K562 (cell line): ENCODE results near the gene GGA2. TPM values are rescaled to one million over a fixed set of nuclear protein-coding genes. Genes with fewer than 3 reads are reported as not detected.
A peak's percentile ranks its signal among the peaks of the same experiment; 100 is the strongest.
"Not testable (repeated sequence)": the region's sequence is repeated elsewhere in the genome, so short reads cannot be mapped to it uniquely, and the experiment has no call there.

Experiments used
- ATAC-seq: fragments of 200-7000 bp; cut with Tn5 transposase; 3 replicates; pipeline ENCODE4 v1.9.1; 2020; ENCODE audit warnings: moderate library complexity
- BruUV-seq: library from RNA; stranded (reverse); fragments of 400-500 nt; replicated peaks from 2 replicates; lab custom pipeline; 2021; lab: Mats Ljungman, UMichigan
- CTCF ChIA-PET: fragments of 300-600 bp; formaldehyde crosslinking; extraction: SDS; loops from one replicate; lab custom pipeline; 2021; ENCODE audit warnings: low intra/inter-chr PET ratio; lab: Yijun Ruan, JAX
- POLR2A ChIA-PET: fragments of 300-600, 350-650 bp; sonication (Branson Sonifier 250); formaldehyde crosslinking; extraction: SDS; loops from one replicate; lab custom pipeline; 2021; ENCODE audit warnings: antibody characterized with exemption, inconsistent platforms; lab: Yijun Ruan, JAX
- DNase-seq, 4 experiments: peaks; one replicate each; pipeline versions ENCODE4 v3.0.0 to v3.0.0-alpha.2; 2011 to 2018; ENCODE audit warnings: low spot score in 3 of 4, mixed read lengths in 3 of 4; ENCODE audit errors: extremely low read depth in 1 of 4
- FAIRE-seq: peaks from 2 replicates; lab custom pipeline; 2011; peaks lifted over from hg19 to GRCh38; lab: Jason Lieb, UNC
- H2AFZ ChIP-seq: 2 replicates; pipeline ENCODE4 v1.6.0; 2011; ENCODE audit warnings: low read depth, low read length, control low read depth, inconsistent platforms
- H3K27ac ChIP-seq: fragments of 200-600 bp; 3 replicates; pipeline ENCODE4 v1.8.0; 2011; ENCODE audit warnings: low read depth, mild to moderate bottlenecking, control low read depth, inconsistent platforms, low read length, moderate library complexity, mixed read lengths; ENCODE audit errors: extremely low read depth
- H3K27me3 ChIP-seq, 2 experiments: fragments of 300-600 bp in 1 of 2; 2 replicates in 1 of 2; 3 replicates in 1 of 2; pipeline versions ENCODE4 v1.6.0 to v1.8.0; 2011; ENCODE audit warnings: inconsistent platforms in 2 of 2, low read length in 2 of 2, mild to moderate bottlenecking in 1 of 2, mixed read lengths in 1 of 2, moderate library complexity in 1 of 2; ENCODE audit not compliant: control insufficient read depth in 2 of 2, insufficient read depth in 2 of 2
- H3K36me3 ChIP-seq: fragments of 300-600 bp; 3 replicates; pipeline ENCODE4 v1.8.0; 2011; ENCODE audit warnings: mild to moderate bottlenecking, low read length, inconsistent platforms; ENCODE audit not compliant: control insufficient read depth, insufficient read depth
- H3K4me1 ChIP-seq, 2 experiments: fragments of 200-600 bp in 1 of 2; replicated peaks in 1 of 2; 2 replicates in 1 of 2; 3 replicates in 1 of 2; pipeline versions ENCODE4 v1.5.1 to v1.8.0; 2011; ENCODE audit warnings: inconsistent platforms in 2 of 2, low read length in 2 of 2, mild to moderate bottlenecking in 1 of 2, mixed read lengths in 1 of 2, moderate library complexity in 1 of 2; ENCODE audit not compliant: control insufficient read depth in 2 of 2, insufficient read depth in 2 of 2
- H3K4me2 ChIP-seq: 2 replicates; pipeline ENCODE4 v1.6.1; 2011; ENCODE audit warnings: low read length, control low read depth, inconsistent platforms, mixed read lengths; ENCODE audit not compliant: insufficient read depth
- H3K4me3 ChIP-seq: fragments of 200-600 bp; sonication (generic), shearing (Covaris generic); 2 replicates; pipeline ENCODE4 v1.5.1; 2016; ENCODE audit warnings: control low read depth, inconsistent platforms
- H3K79me2 ChIP-seq: fragments of 200-600 bp; 3 replicates; pipeline ENCODE4 v1.8.0; 2011; ENCODE audit warnings: low read length, inconsistent platforms; ENCODE audit not compliant: control insufficient read depth, insufficient read depth
- H3K9ac ChIP-seq, 2 experiments: 2 replicates each; pipeline versions ENCODE4 v1.6.0 to v1.6.1; 2011; ENCODE audit warnings: low read depth in 2 of 2, low read length in 2 of 2, control low read depth in 1 of 2, inconsistent platforms in 1 of 2, mild to moderate bottlenecking in 1 of 2, mixed read lengths in 1 of 2; ENCODE audit not compliant: insufficient read depth in 1 of 2
- H3K9me1 ChIP-seq: one replicate; pipeline ENCODE4 v1.6.0; 2011; ENCODE audit warnings: inconsistent platforms, mild to moderate bottlenecking, low read length, moderate library complexity; ENCODE audit not compliant: control insufficient read depth, insufficient read depth
- H3K9me3 ChIP-seq: replicated peaks from 2 replicates; pipeline ENCODE4 v1.5.1; 2011; ENCODE audit warnings: low read depth, low read length, inconsistent platforms; ENCODE audit not compliant: control insufficient read depth, insufficient read depth
- H4K20me1 ChIP-seq: replicated peaks from 2 replicates; pipeline ENCODE4 v1.6.1; 2011; ENCODE audit warnings: low read length, inconsistent platforms, mixed read lengths; ENCODE audit not compliant: control insufficient read depth, insufficient read depth
- C11orf30 ChIP-seq: fragments of 450-650 bp; IDR thresholded peaks from 2 replicates; pipeline ENCODE4 v1.6.1; 2016; ENCODE audit warnings: low read depth, mild to moderate bottlenecking
- MAFF ChIP-seq: IDR thresholded peaks from 2 replicates; pipeline ENCODE4 v1.6.1; 2012; ENCODE audit warnings: low read length, improper control_type of control experiment
- MAFG ChIP-seq: fragments of 450-650 bp; conservative IDR thresholded peaks from 2 replicates; pipeline ENCODE4 v1.6.1; 2016; ENCODE audit warnings: missing genetic modification characterization, missing compliant biosample characterization
- NFE2 ChIP-seq: IDR thresholded peaks from 2 replicates; pipeline ENCODE4 v1.6.1; 2014; ENCODE audit warnings: antibody characterized with exemption, low read depth
- ZNF316 ChIP-seq: fragments of 450-650 bp; IDR thresholded peaks from 2 replicates; pipeline ENCODE4 v1.6.1; 2016
- WGBS: fragments of 100-300 bp; shearing (Covaris generic); methylation state at CpG from one replicate; pipeline ENCODE4 v1.1.6; 2016; ENCODE audit warnings: low coverage, mixed read lengths; ENCODE audit not compliant: insufficient coverage; ENCODE audit errors: missing lambda C conversion rate; 5-methylcytosine and 5-hydroxymethylcytosine counted together
- in situ Hi-C: fragments of 300-500 bp; cut with MboI; formaldehyde crosslinking; loops from 4 replicates; pipeline ENCODE4 v1.15.0; 2018; ENCODE audit warnings: inconsistent platforms, mixed read lengths
- intact Hi-C: fragments of 100-400 bp; cut with micrococcal nuclease; formaldehyde crosslinking; loops from 2 replicates; pipeline ENCODE4 v1.14.2; 2022
- polyA plus RNA-seq, 8 experiments: library from polyadenylated mRNA; depleted of rRNA in 4 of 8; stranded (reverse) in 5 of 8; unstranded in 3 of 8; fragments of >200 nt; fragmentation: Nextera tagmentation in 2 of 8; fragmentation: Illumina TruSeq in 1 of 8; extraction: Ambion mirVana in 2 of 8; extraction: Trizol in 1 of 8; gene quantifications; 2 replicates each; pipeline versions ENCODE4 v1.2.1 to v1.2.3, GENCODE V29; 2011 to 2014; ENCODE audit warnings: inconsistent platforms in 1 of 8, missing spikeins in 1 of 8
- total RNA-seq, 7 experiments: library from RNA; depleted of rRNA in 6 of 7; stranded (reverse); fragments of >200 nt in 6 of 7; fragmentation: Illumina TruSeq in 2 of 7; extraction: Trizol in 2 of 7; gene quantifications; 2 replicates each; pipeline versions ENCODE4 v1.2.1 to v1.2.3, GENCODE V29; 2011 to 2021; ENCODE audit warnings: low replicate concordance in 1 of 7

The GGA2 gene
- total and polyA plus RNA-seq, 9 of the 15 experiments (the other 6 are each of a cell fraction or from before 2014, with no cell fraction given) = 11.9 to 133 (median 66.3) TPM

DNA sequence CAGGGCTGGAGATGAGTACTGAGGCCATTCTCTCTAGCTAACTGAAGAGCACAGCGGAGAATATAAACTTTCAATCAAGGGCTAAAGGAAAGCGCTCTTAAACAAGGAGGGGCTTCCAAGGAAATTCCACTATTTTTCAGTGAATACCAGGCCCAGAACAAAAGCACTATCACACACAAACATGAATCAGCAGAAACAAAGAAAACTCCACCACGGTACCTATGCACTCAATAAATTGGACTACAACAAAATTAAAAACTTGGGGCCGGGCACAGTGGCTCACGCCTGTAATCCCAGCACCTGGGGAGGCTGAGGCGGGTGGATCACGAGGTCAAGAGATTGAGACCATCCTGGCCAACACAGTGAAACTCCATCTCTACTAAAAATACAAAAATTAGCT is 72.8 kb downstream of the GGA2 start:
- H3K27ac ChIP-seq = peak overlapping the region; percentile 27; the same call in 1 of the 3 replicates
- ATAC-seq, H4K20me1 ChIP-seq, FAIRE-seq, H3K27me3 ChIP-seq, H3K9me3 ChIP-seq, CTCF ChIA-PET, H3K79me2 ChIP-seq, H3K4me2 ChIP-seq, BruUV-seq, H3K9ac ChIP-seq, H3K9me1 ChIP-seq, H3K4me3 ChIP-seq, DNase-seq: not testable (repeated sequence)
- POLR2A ChIA-PET = interaction anchor here (0.6 to 1.3 kb wide), 5 partner anchors 11 to 564 kb away, joined by 3 to 8 read pairs (median 3); partner anchors contain the start of gene COG7
- peaks cover 52% of the 10 kb centered on the region for H3K36me3 ChIP-seq
- H2AFZ ChIP-seq = peak overlapping the region; percentile 22; the same call in 1 of the 2 replicates
- 69% methylated on average over 7 of the region's 7 CpGs for WGBS
- in situ Hi-C loops = loop anchor here (10.0 kb wide), 1 partner anchor 253 kb away; the partner anchor contains the start of gene SCNN1G
- H3K4me1 ChIP-seq = peaks cover 10 to 18% of the 10 kb centered on the region in 2 experiments; a peak in 4 of 5 replicates
- TF ChIP-seq NFE2 = peak; percentile 39; the same call in 1 of the 2 replicates
- TF ChIP-seq ZNF316 = peak; percentile 78
- TF ChIP-seq C11orf30 = peak; percentile 72
- TF ChIP-seq MAFF = 0 out of 2 replicates have a peak, but pooled peaks have one; percentile 20
- peak; percentile 52; the same call in 1 of the 2 replicates for TF ChIP-seq MAFG (tag)
- intact Hi-C loops = loop anchor here (5.0 to 10.0 kb wide), 2 partner anchors 70 to 117 kb away; partner anchors contain the start of genes EARS2 and UBFD1
